Measurements from ENCODE around the gene ARF3. TPM values are rescaled to one million over a fixed set of nuclear protein-coding genes. Genes with fewer than 3 reads are reported as not detected.
A peak's percentile ranks its signal among the peaks of the same experiment; 100 is the strongest.

The ARF3 gene
- polyA plus RNA-seq, 3 donors = 56.5 to 88.5 (median 58.4) TPM

- H3K9me3 ChIP-seq (replicated peaks in 1 of 2; ENCODE audit: control insufficient read depth in 1 of 2, insufficient read depth in 1 of 2, low read length in 2 of 2) = peaks cover 0 to 22% of the 10 kb centered on the region in 2 donors
- DNase-seq = peak in 1 of 3 donors; percentile 33
- H4K20me1 ChIP-seq (ENCODE audit: insufficient read depth, low read length) = peaks cover 10% of the 10 kb centered on the region
- Mint-ChIP-seq H3K4me3 (peak overlapping the region in 1 of 2 donors; percentile 76), H3K36me3 (peaks cover 6 to 18% of the 10 kb centered on the region in 2 donors), H3K9me3 (peaks cover 0 to 20% (median 14%) of the 10 kb centered on the region in 7 donors), H3K27ac (no peak overlapping the region), H3K4me1 (peaks cover 43% of the 10 kb centered on the region), H3K27me3 (ENCODE audit: low read depth in 3 of 3) (peaks cover 82 to 92% (median 82%) of the 10 kb centered on the region in 3 donors)
- no peak overlapping the region for H3K4me2 ChIP-seq (replicated peaks; ENCODE audit: extremely low read depth, low read length, poor library complexity, severe bottlenecking)
- no peaks in the 10 kb centered on the region for H3K79me2 ChIP-seq (ENCODE audit: insufficient read depth, low read length)
- H3K4me1 ChIP-seq (ENCODE audit: control insufficient read depth in 1 of 2, insufficient read depth in 2 of 2, low read length in 2 of 2) = peaks cover 35 to 45% of the 10 kb centered on the region in 2 donors
- no peak overlapping the region for H2AFZ ChIP-seq (ENCODE audit: insufficient read depth, low read depth, low read length, poor library complexity, severe bottlenecking)
- intact Hi-C loops (cut with micrococcal nuclease) = loop anchor here in 1 of 2 donors (10.0 kb wide), 1 partner anchor 118 kb away; the partner anchor contains the start of gene DDX23
- H3K36me3 ChIP-seq (replicated peaks in 1 of 2; ENCODE audit: control insufficient read depth in 1 of 2, insufficient read depth in 2 of 2, low read length in 2 of 2) = no peaks in the 10 kb centered on the region
- WGBS (ENCODE audit: insufficient coverage) = 5% methylated on average over 23 of the region's 23 CpGs
- peak overlapping the region in 1 of 3 experiments; percentile 58 for H3K4me3 ChIP-seq (replicated peaks in 1 of 3; ENCODE audit: low read depth in 2 of 3, low read length in 3 of 3)
- no peak for TF ChIP-seq CTCF (IDR thresholded peaks at IDR 0.05)
- H3K27ac ChIP-seq (ENCODE audit: low read depth in 1 of 2, low read length in 2 of 2) = no peak overlapping the region
- H3K27me3 ChIP-seq (ENCODE audit: control insufficient read depth in 2 of 2, insufficient read depth in 2 of 2, low read length in 2 of 2) = peaks cover 48 to 90% of the 10 kb centered on the region in 2 donors
- H3K9ac ChIP-seq (ENCODE audit: insufficient read depth, low read length, poor library complexity, severe bottlenecking) = no peak overlapping the region
These were observed 15.1 kb upstream of the ARF3 start for GRCh38 chr12:48972213-48972951.

- Histone ChIP-seq H3K4me2 (replicated peaks; ENCODE audit: extremely low read depth, low read length, poor library complexity, severe bottlenecking) (peak overlapping the region; percentile 66), H3K27me3 (ENCODE audit: control insufficient read depth in 2 of 2, insufficient read depth in 2 of 2, low read length in 2 of 2) (peaks cover 41 to 76% of the 10 kb centered on the region in 2 donors), H3K9me3 (replicated peaks in 1 of 2; ENCODE audit: control insufficient read depth in 1 of 2, insufficient read depth in 1 of 2, low read length in 2 of 2) (peaks cover 0 to 20% of the 10 kb centered on the region in 2 donors), H4K20me1 (ENCODE audit: insufficient read depth, low read length) (peaks cover 10% of the 10 kb centered on the region), H3K9ac (ENCODE audit: insufficient read depth, low read length, poor library complexity, severe bottlenecking) (no peak overlapping the region), H3K79me2 (ENCODE audit: insufficient read depth, low read length) (no peaks in the 10 kb centered on the region), H3K4me1 (ENCODE audit: control insufficient read depth in 1 of 2, insufficient read depth in 2 of 2, low read length in 2 of 2) (peaks cover 38 to 55% of the 10 kb centered on the region in 2 donors), H3K27ac (ENCODE audit: low read depth in 1 of 2, low read length in 2 of 2) (no peak overlapping the region), H3K4me3 (replicated peaks in 1 of 3; ENCODE audit: low read depth in 2 of 3, low read length in 3 of 3) (peak overlapping the region in 1 of 3 experiments; percentile 58), H2AFZ (ENCODE audit: insufficient read depth, low read depth, low read length, poor library complexity, severe bottlenecking) (peak overlapping the region; percentile 46), H3K36me3 (replicated peaks in 1 of 2; ENCODE audit: control insufficient read depth in 1 of 2, insufficient read depth in 2 of 2, low read length in 2 of 2) (no peaks in the 10 kb centered on the region)
- TF ChIP-seq CTCF (IDR thresholded peaks at IDR 0.05) = no peak
- Mint-ChIP-seq H3K27ac (peak overlapping the region in 1 of 7 donors; percentile 57), H3K4me3 (peak overlapping the region; percentile 68 to 76), H3K27me3 (ENCODE audit: low read depth in 3 of 3) (peaks cover 67 to 80% (median 67%) of the 10 kb centered on the region in 3 donors), H3K36me3 (peaks cover 3 to 14% of the 10 kb centered on the region in 2 donors), H3K4me1 (peaks cover 45% of the 10 kb centered on the region), H3K9me3 (peaks cover 0 to 20% (median 12%) of the 10 kb centered on the region in 7 donors)
- intact Hi-C loops (cut with micrococcal nuclease) = loop anchor here in 1 of 2 donors (10.0 kb wide), 1 partner anchor 116 kb away; the partner anchor contains the start of gene DDX23
- DNase-seq = no peak
- 27% methylated on average over 3 of the region's 10 CpGs for WGBS (ENCODE audit: insufficient coverage)
These were observed 13.5 kb upstream of the ARF3 start for GRCh38 chr12:48970702-48971334.
